ENCODE measurements around the gene ELOVL5.

DNA sequence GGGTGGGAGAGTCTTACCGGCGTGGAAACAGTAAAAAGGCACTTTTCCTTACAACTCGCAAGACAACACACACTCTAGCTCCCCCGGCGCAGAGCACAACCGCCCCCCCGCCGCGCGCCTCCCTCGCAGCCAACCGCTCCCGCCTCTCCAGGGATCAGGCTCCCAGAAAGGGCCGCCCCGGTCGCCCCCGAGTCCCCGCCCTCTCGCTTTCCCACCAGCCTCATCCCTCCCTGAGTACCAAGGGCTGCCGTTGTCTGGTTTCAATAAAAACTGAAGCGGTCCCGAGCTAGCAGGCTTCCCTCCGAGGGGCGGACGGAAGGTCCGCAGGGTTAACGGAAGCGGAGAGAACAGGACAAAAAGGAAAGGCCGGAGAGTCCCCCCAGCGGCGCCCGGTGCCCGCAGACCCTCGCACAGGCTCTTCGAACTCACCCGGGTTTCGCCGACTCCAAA, 804 bp downstream of the ELOVL5 start:
- TF ChIP-seq CTCF (IDR thresholded peaks at IDR 0.05; ENCODE audit: low read length), result no peak
- TF ChIP-seq EZH2 (IDR thresholded peaks at IDR 0.05; ENCODE audit: borderline replicate concordance, low read length), result no peak

All from OCI-LY1 (cell line).